ENCODE measurements around the gene KDF1.

DNA sequence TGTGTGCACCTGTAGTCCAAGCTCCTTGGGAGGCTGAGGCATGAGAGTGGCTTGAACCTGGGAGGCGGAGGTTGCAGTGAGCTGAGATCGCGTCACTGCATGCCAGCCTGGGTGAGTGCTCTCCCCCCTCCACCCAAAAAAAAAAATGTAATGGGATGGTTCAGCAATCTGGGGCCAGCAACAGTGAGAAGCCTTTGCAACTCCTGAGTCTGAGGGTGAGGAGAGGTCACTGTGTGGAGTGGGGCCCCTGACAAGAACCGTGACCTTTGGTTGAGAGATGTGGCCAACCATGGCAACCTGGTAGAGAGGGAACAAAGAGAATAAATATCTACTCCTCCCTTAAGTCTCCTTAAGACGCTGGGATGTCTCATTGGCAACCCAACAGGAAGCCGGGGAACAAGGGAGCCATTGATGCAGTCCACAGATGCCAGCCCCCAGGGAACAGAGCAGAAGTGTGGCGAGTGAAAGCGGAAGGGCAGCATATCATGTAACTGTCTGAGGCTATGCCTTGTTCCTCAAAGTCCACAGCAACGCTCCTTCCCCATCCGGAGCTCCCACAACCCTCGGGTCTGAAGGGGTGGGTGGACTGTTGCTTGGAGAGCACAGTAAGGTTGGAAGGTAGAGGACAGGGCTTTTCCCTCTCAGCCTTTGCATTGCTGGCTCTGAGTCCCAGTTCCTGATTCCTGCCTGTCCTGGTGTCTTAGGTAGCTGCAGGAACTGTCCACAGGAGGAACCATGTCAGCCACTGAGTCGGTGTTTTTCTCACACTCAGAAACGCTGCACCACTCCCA lies 41.5 kb upstream of the KDF1 start:
- TF ChIP-seq CTCF (IDR thresholded peaks at IDR 0.05) (no peak), POLR2A (IDR thresholded peaks at IDR 0.05) (no peak)

All from right lobe of liver (tissue), 4 donors.